Left lung (tissue), 10 donors: ENCODE results near the gene ZNF205. TPM values are rescaled to one million over a fixed set of nuclear protein-coding genes. Genes with fewer than 3 reads are reported as not detected.
A peak's percentile ranks its signal among the peaks of the same experiment; 100 is the strongest.

ENCODE experiments used
- ATAC-seq: fragments of 200-7000 bp; cut with Tn5 transposase; one replicate; pipeline ENCODE4 v1.9.1; 2020; ENCODE audit warnings: moderate library complexity
- DNase-seq, 4 donors: peaks; one replicate each; pipeline ENCODE4 v3.0.0-alpha.2; 2013 to 2020
- H3K27ac ChIP-seq, 2 donors: fragments of 200-600 bp; sonication (generic) in 1 of 2; one replicate each; pipeline versions ENCODE4 v1.5.0 to v1.8.0; 2020 to 2021
- H3K27me3 ChIP-seq, 2 donors: fragments of 200-600 bp; sonication (generic) in 1 of 2; one replicate each; pipeline versions ENCODE4 v1.5.0 to v1.8.0; 2020 to 2021
- H3K36me3 ChIP-seq, 2 donors: fragments of 200-600 bp; sonication (generic) in 1 of 2; one replicate each; pipeline versions ENCODE4 v1.5.0 to v1.8.0; 2020 to 2021
- H3K4me1 ChIP-seq, 2 donors: fragments of 200-600 bp; one replicate each; pipeline ENCODE4 v1.8.0; 2021
- H3K4me3 ChIP-seq, 2 donors: fragments of 200-600 bp; sonication (generic) in 1 of 2; one replicate each; pipeline versions ENCODE4 v1.5.0 to v1.8.0; 2020 to 2021; ENCODE audit warnings: mild to moderate bottlenecking in 1 of 2
- H3K9me3 ChIP-seq, 2 donors: fragments of 200-600 bp; sonication (generic) in 1 of 2; one replicate each; pipeline versions ENCODE4 v1.5.0 to v1.8.0; 2020 to 2021
- CTCF ChIP-seq, 2 donors: fragments of 200-600 bp; sonication (generic) in 1 of 2; IDR thresholded peaks; one replicate each; pipeline versions ENCODE4 v1.5.0 to v1.8.0; 2021; ENCODE audit warnings: antibody characterized with exemption in 2 of 2
- intact Hi-C, 2 donors: fragments of 100-400 bp; cut with DNase I; formaldehyde crosslinking; loops; one replicate each; pipeline versions ENCODE4 v1.11.2 to v1.14.2; 2022
- polyA plus RNA-seq, 6 donors: library from polyadenylated mRNA; unstranded; fragments of 120-200 nt; gene quantifications; one replicate each; pipeline ENCODE4 v1.2.1, GENCODE V29; 2013; ENCODE audit not compliant: insufficient read length in 6 of 6
- total RNA-seq, 2 donors: library from RNA; stranded (reverse); fragmentation: NEBNext Ultra II Directional; extraction: Animal tissue kit (Norgen Biotek cat#: 25700); gene quantifications; one replicate each; pipeline ENCODE4 v1.2.1, GENCODE V29; 2021
- donor health status: DM: no; HTN: yes; CAD: no.
- donor health status: DM: no; HTN: no; CAD: no.

ZNF205 gene
- total and polyA plus RNA-seq, 8 donors: 9.7 to 17.6 (median 15.7) TPM

- H3K4me1 ChIP-seq: peaks cover 6 to 25% of the 10 kb centered on the region in 2 donors
- ATAC-seq (peak; percentile 98), DNase-seq (peak; percentile 70 to 95 (median 90))
- no peaks in the 10 kb centered on the region for H3K9me3 ChIP-seq
- no peak for TF ChIP-seq CTCF (IDR thresholded peaks at IDR 0.05)
- peak overlapping the region; percentile 80 to 88 for H3K27ac ChIP-seq
- H3K27me3 ChIP-seq: no peaks in the 10 kb centered on the region
- H3K4me3 ChIP-seq: peak overlapping the region; percentile 50 to 60
- intact Hi-C loops: no loop called here
- no peaks in the 10 kb centered on the region for H3K36me3 ChIP-seq
Observed at GRCh38 chr16:3106205-3106928, 6.0 kb upstream of the ZNF205 start.

DNA sequence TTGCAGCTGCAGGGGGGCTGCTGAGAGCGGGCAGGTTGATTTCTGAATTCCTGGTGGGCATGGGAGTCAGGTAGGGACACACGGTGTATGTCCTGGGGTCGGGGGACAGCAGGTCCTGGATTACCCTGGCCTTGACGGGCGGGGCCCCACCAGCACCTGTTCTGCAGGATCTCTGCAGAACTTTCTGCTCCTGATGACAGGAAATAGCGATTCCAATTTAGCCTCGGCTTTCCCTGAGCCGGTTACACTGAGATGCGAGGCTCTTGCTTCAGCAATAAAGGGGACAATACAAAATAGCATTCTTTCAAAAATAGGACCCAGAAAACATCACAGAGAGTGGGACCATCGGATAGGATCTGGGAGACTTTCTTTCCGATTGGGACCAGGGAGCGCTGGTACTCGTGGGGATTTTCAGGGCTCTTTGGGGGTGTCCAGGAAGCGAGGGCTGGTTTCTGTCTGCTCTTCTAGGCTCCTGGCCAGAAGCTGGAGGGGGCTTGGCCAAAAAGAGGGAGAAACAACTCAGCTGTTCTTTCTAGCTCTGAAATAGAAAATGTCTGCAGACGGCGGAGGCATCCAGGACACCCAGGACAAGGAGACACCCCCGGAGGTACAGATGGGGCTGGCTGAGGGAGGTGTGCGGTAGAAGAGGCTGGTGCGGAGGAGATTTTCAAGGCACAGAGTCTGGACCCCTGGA lies 642 bp downstream of the ZNF205 start:
- intact Hi-C loops: no loop called here
- Histone ChIP-seq H3K27ac (peak overlapping the region; percentile 56 to 73), H3K9me3 (no peaks in the 10 kb centered on the region), H3K27me3 (peaks cover 0 to 5% of the 10 kb centered on the region in 2 donors), H3K36me3 (peaks cover 0 to 26% of the 10 kb centered on the region in 2 donors), H3K4me3 (peak overlapping the region; percentile 66 to 68), H3K4me1 (peaks cover 12 to 25% of the 10 kb centered on the region in 2 donors)
- ATAC-seq: peak; percentile 9
- DNase-seq: peak in 3 of 4 donors; percentile 41 to 79 (median 69)
- no peak for TF ChIP-seq CTCF (IDR thresholded peaks at IDR 0.05)

DNA sequence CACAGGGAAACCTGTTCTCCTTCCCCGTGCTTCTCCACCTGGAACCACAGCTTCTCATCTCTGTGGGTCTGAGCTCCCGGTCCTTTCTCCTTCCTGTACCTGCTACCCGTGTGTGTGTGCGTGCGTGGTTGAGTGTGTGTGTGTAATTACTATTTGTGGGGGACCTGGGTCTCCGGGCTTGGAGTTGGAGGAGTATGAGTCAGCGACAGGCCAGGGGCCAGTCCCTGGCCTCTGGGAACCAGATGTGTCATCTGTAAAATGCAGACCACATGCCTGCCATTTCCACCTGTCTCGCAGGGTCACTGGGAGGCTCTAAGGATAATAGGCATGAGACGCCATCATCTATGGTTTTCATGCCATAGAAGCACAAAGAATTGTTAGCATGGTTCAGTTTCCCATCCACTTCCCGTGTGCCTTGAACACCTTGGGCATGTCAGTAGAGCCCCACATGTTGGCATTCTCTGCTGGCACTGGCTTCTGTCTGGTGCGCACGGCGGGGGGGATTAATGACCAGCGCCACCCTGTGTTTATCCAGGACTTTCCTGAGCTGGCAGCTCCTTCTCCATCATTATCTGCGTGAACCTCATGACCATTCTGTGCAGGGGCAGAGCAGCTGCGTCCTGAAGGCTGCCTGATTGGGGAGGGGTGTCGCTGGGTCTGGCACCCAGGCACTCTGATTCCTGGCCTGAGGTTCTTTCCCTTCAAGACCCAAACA lies 1.5 kb downstream of the ZNF205 start:
- H3K4me3 ChIP-seq: peak overlapping the region; percentile 66 to 68
- intact Hi-C loops: no loop called here
- ATAC-seq: no peak

GRCh38 chr16:3115003-3115402 lies 2.6 kb downstream of the ZNF205 start:
- no peak for ATAC-seq
- Histone ChIP-seq H3K4me3 (no peak overlapping the region), H3K9me3 (no peaks in the 10 kb centered on the region), H3K27ac (no peak overlapping the region), H3K4me1 (peaks cover 12 to 25% of the 10 kb centered on the region in 2 donors), H3K36me3 (peaks cover 0 to 46% of the 10 kb centered on the region in 2 donors), H3K27me3 (peaks cover 0 to 5% of the 10 kb centered on the region in 2 donors)
- intact Hi-C loops: no loop called here
- DNase-seq: peak in 1 of 4 donors; percentile 45
- TF ChIP-seq CTCF (IDR thresholded peaks at IDR 0.05): no peak

More for the DNA sequence above, 1.5 kb downstream of the ZNF205 start:
- no peaks in the 10 kb centered on the region for H3K9me3 ChIP-seq
- H3K36me3 ChIP-seq: peaks cover 0 to 35% of the 10 kb centered on the region in 2 donors
- no peak for TF ChIP-seq CTCF (IDR thresholded peaks at IDR 0.05)
- H3K27me3 ChIP-seq: peaks cover 0 to 5% of the 10 kb centered on the region in 2 donors
- H3K27ac ChIP-seq: no peak overlapping the region
- DNase-seq: peak in 1 of 4 donors; percentile 24
- H3K4me1 ChIP-seq: peaks cover 12 to 25% of the 10 kb centered on the region in 2 donors
